Right lobe of liver (tissue), 6 donors: ENCODE results near the gene TCOF1. TPM values are rescaled to one million over a fixed set of nuclear protein-coding genes. Genes with fewer than 3 reads are reported as not detected.

Source experiments
- ATAC-seq, 4 donors: fragments of 200-7000 bp; cut with Tn5 transposase; one replicate each; pipeline ENCODE4 v1.9.1; 2020; ENCODE audit warnings: mild to moderate bottlenecking in 4 of 4, moderate library complexity in 4 of 4
- DNase-seq, 3 donors: peaks; one replicate each; pipeline ENCODE4 v3.0.0-alpha.2; 2020
- H3K27ac ChIP-seq, 3 donors: fragments of 200-600 bp; one replicate each; pipeline ENCODE4 v1.8.0; 2022
- H3K27me3 ChIP-seq, 2 donors: fragments of 200-600 bp; one replicate each; pipeline ENCODE4 v1.8.0; 2022
- H3K36me3 ChIP-seq, 4 donors: fragments of 200-600 bp; sonication (generic) in 1 of 4; one replicate each; pipeline versions ENCODE4 v1.5.1 to v1.8.0; 2017 to 2022; ENCODE audit warnings: control low read depth in 1 of 4
- H3K4me1 ChIP-seq, 4 donors: fragments of 200-600 bp; sonication (generic) in 1 of 4; one replicate each; pipeline versions ENCODE4 v1.5.1 to v1.8.0; 2017 to 2022; ENCODE audit warnings: control low read depth in 1 of 4
- H3K4me3 ChIP-seq, 3 donors: fragments of 200-600 bp; one replicate each; pipeline ENCODE4 v1.8.0; 2022
- H3K9me3 ChIP-seq, 4 donors: fragments of 200-600 bp; sonication (generic) in 1 of 4; one replicate each; pipeline versions ENCODE4 v1.5.1 to v1.8.0; 2017 to 2022; ENCODE audit warnings: control low read depth in 1 of 4
- CTCF ChIP-seq, 4 donors: fragments of 200-600 bp in 3 of 4; fragments of 450-650 bp in 1 of 4; IDR thresholded peaks; one replicate each; pipeline versions ENCODE4 v1.5.1 to v1.8.0; 2016 to 2022; ENCODE audit warnings: antibody characterized with exemption in 4 of 4, mild to moderate bottlenecking in 2 of 4
- POLR2A ChIP-seq: fragments of 450-650 bp; IDR thresholded peaks from one replicate; pipeline ENCODE4 v1.6.1; 2017; ENCODE audit warnings: antibody characterized with exemption, mild to moderate bottlenecking
- WGBS: methylation state at CpG from one replicate; pipeline ENCODE4 v1.1.6; 2018; ENCODE audit warnings: low coverage, low lambda C conversion rate; ENCODE audit not compliant: insufficient coverage; ENCODE audit errors: missing lambda C conversion rate; 5-methylcytosine and 5-hydroxymethylcytosine counted together
- intact Hi-C, 2 donors: fragments of 100-400 bp; cut with DNase I; formaldehyde crosslinking; loops; one replicate each; pipeline versions ENCODE4 v1.11.2 to v1.14.1; 2022
- total RNA-seq, 6 experiments: library from RNA; depleted of rRNA in 2 of 6; stranded (reverse); fragments of >200 nt in 2 of 6; fragmentation: NEBNext Ultra II Directional in 3 of 6; extraction: Animal tissue kit (Norgen Biotek cat#: 25700) in 3 of 6; gene quantifications; one replicate each; pipeline versions ENCODE4 v1.1.0 to v1.2.4, GENCODE V29; 2016 to 2023
- donor health status: DM: no; HTN: yes; CAD: no.
- donor health status: DM: no; HTN: no; CAD: no.
- donor health status: DM: no; HTN: no; CAD: no.
- donor health status: DM: no; HTN: yes; CAD: no.
- donor health status: DM: no; HTN: yes; CAD: no.

Gene TCOF1
- total RNA-seq, 6 experiments from 2014 or later = 6.7 to 12.0 (median 8.9) TPM

GRCh38 chr5:150374651-150375050, 17.2 kb downstream of the TCOF1 start:
- Histone ChIP-seq H3K4me1 (no peaks in the 10 kb centered on the region), H3K27ac (no peak overlapping the region), H3K27me3 (no peaks in the 10 kb centered on the region), H3K36me3 (peaks cover 3 to 91% (median 37%) of the 10 kb centered on the region in 4 donors), H3K9me3 (no peaks in the 10 kb centered on the region), H3K4me3 (no peak overlapping the region)
- intact Hi-C loops = no loop called here
- no peak for DNase-seq
- no peak for ATAC-seq
- no CpG with 5 or more reads among the region's 11 CpGs for WGBS
- TF ChIP-seq POLR2A (no peak), CTCF (IDR thresholded peaks at IDR 0.05) (no peak)

GRCh38 chr5:150376799-150377771, 19.6 kb downstream of the TCOF1 start:
- no peaks in the 10 kb centered on the region for H3K27me3 ChIP-seq
- no peaks in the 10 kb centered on the region for H3K4me1 ChIP-seq
- WGBS = 72% methylated on average over 4 of the region's 10 CpGs
- H3K36me3 ChIP-seq = peaks cover 3 to 93% (median 43%) of the 10 kb centered on the region in 4 donors
- no peaks in the 10 kb centered on the region for H3K9me3 ChIP-seq
- intact Hi-C loops = no loop called here
- H3K27ac ChIP-seq = no peak overlapping the region
- no peak for DNase-seq
- no peak overlapping the region for H3K4me3 ChIP-seq
- TF ChIP-seq POLR2A (no peak), CTCF (IDR thresholded peaks at IDR 0.05) (no peak)
- ATAC-seq = peak in 2 of 4 donors; percentile 21 to 22

- DNase-seq (no peak), ATAC-seq (no peak)
- H3K27ac ChIP-seq = no peak overlapping the region
- H3K4me1 ChIP-seq = no peaks in the 10 kb centered on the region
- H3K4me3 ChIP-seq = no peak overlapping the region
- H3K27me3 ChIP-seq = no peaks in the 10 kb centered on the region
- WGBS = 80% methylated on average over 5 of the region's 5 CpGs
- TF ChIP-seq POLR2A (no peak), CTCF (IDR thresholded peaks at IDR 0.05) (no peak)
- H3K9me3 ChIP-seq = no peaks in the 10 kb centered on the region
- H3K36me3 ChIP-seq = peaks cover 3 to 91% (median 39%) of the 10 kb centered on the region in 4 donors
- intact Hi-C loops = no loop called here
Observed at GRCh38 chr5:150377964-150378694, 20.6 kb downstream of the TCOF1 start.

GRCh38 chr5:150384701-150385100, 27.2 kb downstream of the TCOF1 start:
- TF ChIP-seq POLR2A = no peak
- no peak for TF ChIP-seq CTCF (IDR thresholded peaks at IDR 0.05)
- intact Hi-C loops = no loop called here
- ATAC-seq (no peak), DNase-seq (no peak)
- WGBS = 91% methylated on average over 1 of the region's 5 CpGs
- no peaks in the 10 kb centered on the region for H3K9me3 ChIP-seq
- peaks cover 0 to 69% (median 29%) of the 10 kb centered on the region in 4 donors for H3K36me3 ChIP-seq
- no peak overlapping the region for H3K27ac ChIP-seq
- H3K27me3 ChIP-seq = no peaks in the 10 kb centered on the region
- no peak overlapping the region for H3K4me3 ChIP-seq
- no peaks in the 10 kb centered on the region for H3K4me1 ChIP-seq
